Effector memory CD4-positive, alpha-beta T cell (primary cell): Measurements from ENCODE around the gene SORL1-AS1.

Experiments
- DNase-seq, 3 donors: peaks; one replicate each; pipeline ENCODE4 v3.0.0-alpha.2; 2020
- H3K27ac ChIP-seq: 2 replicates; pipeline ENCODE4 v1.7.0; 2013; ENCODE audit warnings: mild to moderate bottlenecking, low read length, moderate library complexity; ENCODE audit not compliant: insufficient read depth, poor library complexity, severe bottlenecking
- H3K27me3 ChIP-seq: replicated peaks from 2 replicates; pipeline ENCODE4 v1.7.0; 2013; ENCODE audit warnings: mild to moderate bottlenecking, low read length; ENCODE audit not compliant: insufficient read depth, control insufficient read depth, poor library complexity, severe bottlenecking
- H3K36me3 ChIP-seq: 2 replicates; pipeline ENCODE4 v1.7.0; 2013; ENCODE audit warnings: mild to moderate bottlenecking, low read length, moderate library complexity; ENCODE audit not compliant: control insufficient read depth, insufficient read depth
- H3K4me1 ChIP-seq: 2 replicates; pipeline ENCODE4 v1.7.0; 2013; ENCODE audit warnings: low read length, mild to moderate bottlenecking; ENCODE audit not compliant: control insufficient read depth, insufficient read depth, poor library complexity, severe bottlenecking
- H3K4me3 ChIP-seq: 2 replicates; pipeline ENCODE4 v1.7.0; 2013; ENCODE audit warnings: low read length, low read depth, mild to moderate bottlenecking; ENCODE audit not compliant: insufficient read depth, poor library complexity, severe bottlenecking
- H3K9me3 ChIP-seq: 2 replicates; pipeline ENCODE4 v1.7.0; 2013; ENCODE audit warnings: mild to moderate bottlenecking, low read length, moderate library complexity; ENCODE audit not compliant: control insufficient read depth

The SORL1-AS1 gene

DNA sequence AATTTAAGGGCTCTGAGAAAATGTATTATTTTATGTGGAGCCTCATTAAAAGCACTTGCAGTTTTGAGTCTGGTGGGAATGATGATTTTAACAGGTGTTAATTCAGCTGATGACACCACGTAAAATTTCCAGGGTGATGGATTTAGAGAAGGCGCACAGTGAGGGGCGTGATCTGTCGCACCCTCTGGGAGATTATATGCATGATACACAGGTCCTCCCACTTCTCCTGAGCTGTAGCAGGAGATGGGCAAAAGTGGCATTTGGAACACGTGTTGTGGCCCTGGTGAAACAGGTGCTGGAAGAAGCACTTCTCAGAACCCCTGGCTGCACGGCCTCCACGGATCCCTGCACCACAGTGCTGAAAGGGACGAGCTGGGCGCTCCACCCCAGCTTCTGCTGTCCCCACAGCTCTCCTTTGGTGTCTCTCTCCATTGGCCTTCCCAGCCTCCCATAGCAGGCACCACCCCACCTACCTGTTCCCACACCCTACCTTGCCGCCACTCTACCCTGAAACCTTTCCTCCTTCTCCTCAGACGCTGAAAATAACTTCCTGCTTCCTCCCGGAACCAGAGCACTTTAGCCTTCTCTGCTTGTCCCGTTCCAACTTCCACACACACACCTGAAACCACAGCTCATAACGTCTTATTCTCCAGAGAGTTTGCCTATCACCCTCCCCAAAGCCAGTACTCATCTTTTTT lies 7.5 kb downstream of the SORL1-AS1 start:
- Histone ChIP-seq H3K27ac (no peak overlapping the region), H3K27me3 (no peaks in the 10 kb centered on the region)

DNA sequence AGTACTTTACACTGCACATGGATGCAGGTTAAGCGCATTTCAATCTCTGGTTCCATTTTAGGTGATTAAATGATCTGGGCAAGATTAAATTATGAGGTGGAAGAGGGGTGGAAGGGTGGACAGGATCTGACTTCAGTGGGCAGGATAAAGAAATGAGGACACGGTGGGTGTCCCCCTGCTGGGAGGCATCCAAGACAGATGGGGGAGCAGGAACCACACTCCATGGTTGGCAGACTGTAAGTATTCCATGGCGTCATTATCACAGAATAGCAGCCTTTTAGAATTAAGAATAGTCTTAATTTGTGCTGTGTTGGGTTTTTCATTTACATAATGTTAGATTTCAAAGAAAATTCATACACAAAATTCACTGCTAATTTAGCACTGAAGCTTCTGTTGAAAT lies 8.2 kb downstream of the SORL1-AS1 start:
- Histone ChIP-seq H3K4me3 (no peak overlapping the region), H3K36me3 (peaks cover 8% of the 10 kb centered on the region), H3K27ac (no peak overlapping the region), H3K4me1 (peaks cover 16% of the 10 kb centered on the region), H3K27me3 (no peaks in the 10 kb centered on the region), H3K9me3 (no peaks in the 10 kb centered on the region)
- no peak for DNase-seq

More for the DNA sequence above, 7.5 kb downstream of the SORL1-AS1 start:
- no peak for DNase-seq
- Histone ChIP-seq H3K4me3 (no peak overlapping the region), H3K4me1 (peaks cover 21% of the 10 kb centered on the region), H3K9me3 (no peaks in the 10 kb centered on the region), H3K36me3 (peaks cover 8% of the 10 kb centered on the region)

DNA sequence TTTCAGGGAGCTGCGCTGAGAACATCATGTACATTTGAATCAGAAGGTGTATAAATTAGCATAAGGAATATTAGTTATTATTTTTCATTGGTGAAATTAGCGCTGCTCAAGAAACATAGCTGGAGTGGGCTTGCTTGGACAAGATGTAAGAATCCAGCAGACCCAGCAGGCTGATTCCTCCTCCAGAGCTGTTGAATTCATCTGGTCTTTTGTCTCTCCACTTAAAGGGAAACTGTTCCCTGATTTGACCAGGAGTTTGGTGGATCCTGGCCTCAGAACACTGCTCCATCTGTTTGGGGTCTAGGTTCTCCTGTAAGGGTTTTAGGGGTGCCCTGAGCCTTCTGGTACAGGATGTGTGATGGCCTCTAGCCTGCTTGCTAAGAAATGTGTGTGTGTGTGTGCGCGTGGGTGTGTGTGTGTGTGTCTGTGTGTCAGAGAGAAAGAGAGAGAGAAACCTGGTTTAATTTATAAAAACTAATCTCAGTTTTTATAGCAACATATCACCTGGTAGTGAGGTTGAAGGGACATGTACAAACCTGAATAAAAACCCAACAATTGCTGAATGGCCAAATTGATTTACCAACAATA lies 9.0 kb downstream of the SORL1-AS1 start:
- H3K36me3 ChIP-seq: peaks cover 8% of the 10 kb centered on the region
- H3K4me1 ChIP-seq: peaks cover 14% of the 10 kb centered on the region
- no peak overlapping the region for H3K27ac ChIP-seq
- no peaks in the 10 kb centered on the region for H3K27me3 ChIP-seq
- H3K4me3 ChIP-seq: no peak overlapping the region
- no peaks in the 10 kb centered on the region for H3K9me3 ChIP-seq
- DNase-seq: no peak

DNA sequence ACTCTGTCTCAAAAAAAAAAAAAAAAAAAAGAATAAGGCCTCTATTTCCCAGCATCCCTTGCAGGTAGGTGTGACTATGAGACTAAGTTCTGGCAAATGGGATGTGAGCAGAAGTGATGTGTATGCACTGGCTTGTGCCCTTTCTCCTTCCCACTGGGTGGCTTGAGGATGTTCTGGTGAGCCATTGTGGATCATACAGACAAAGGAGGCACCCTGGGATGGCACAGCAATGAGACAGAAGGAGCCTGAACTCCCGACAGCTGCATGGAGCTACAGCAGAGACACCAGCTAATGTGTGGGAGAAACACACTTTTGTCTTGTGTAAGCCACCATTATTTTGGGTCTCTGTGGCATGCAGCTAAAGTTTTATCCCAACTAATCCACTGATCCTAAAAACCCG lies 11.2 kb downstream of the SORL1-AS1 start:
- Histone ChIP-seq H3K27ac (no peak overlapping the region), H3K9me3 (no peaks in the 10 kb centered on the region), H3K4me1 (peaks cover 8% of the 10 kb centered on the region), H3K4me3 (no peak overlapping the region), H3K36me3 (peaks cover 8% of the 10 kb centered on the region), H3K27me3 (no peaks in the 10 kb centered on the region)
- no peak for DNase-seq

DNA sequence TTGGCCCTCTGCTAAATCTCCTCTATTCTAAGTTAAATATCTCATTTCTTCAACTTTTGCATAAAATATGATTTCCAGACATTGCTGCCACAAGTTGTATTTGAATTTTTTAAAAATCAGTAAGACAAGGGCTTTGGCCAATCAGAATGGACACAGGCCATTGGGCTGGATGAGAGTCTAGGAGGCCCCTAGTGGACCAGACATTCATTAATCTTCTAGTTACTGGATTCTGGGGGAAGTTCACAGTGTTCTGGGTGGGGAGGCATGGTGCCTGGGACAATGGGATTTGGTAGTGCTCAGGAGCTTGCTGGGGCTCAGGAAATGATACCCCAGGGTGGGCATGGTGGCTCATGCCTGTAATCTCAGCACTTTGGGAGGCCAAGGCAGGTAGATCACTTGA lies 13.0 kb downstream of the SORL1-AS1 start:
- Histone ChIP-seq H3K36me3 (peaks cover 7% of the 10 kb centered on the region), H3K27me3 (no peaks in the 10 kb centered on the region), H3K4me1 (peaks cover 3% of the 10 kb centered on the region), H3K9me3 (no peaks in the 10 kb centered on the region), H3K27ac (no peak overlapping the region), H3K4me3 (no peak overlapping the region)
- no peak for DNase-seq

DNA sequence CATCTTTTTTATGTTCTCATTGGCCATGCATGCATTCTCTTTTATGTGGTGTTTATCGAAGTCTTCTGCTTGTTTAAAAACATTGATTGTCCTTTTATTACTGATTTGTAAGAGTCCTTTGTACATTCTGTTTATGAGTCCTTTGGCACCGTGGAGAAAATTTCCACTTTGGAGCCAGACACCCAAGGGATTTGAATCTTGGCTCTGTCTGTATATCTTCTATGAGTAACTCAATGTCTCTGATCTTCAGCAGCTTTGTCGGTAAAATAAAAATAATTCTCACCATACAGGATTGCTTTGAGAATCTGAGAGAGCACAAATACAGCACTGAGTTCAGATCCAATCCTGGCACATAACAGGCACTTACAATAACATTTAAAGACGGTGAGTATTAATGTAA lies 13.4 kb downstream of the SORL1-AS1 start:
- H3K27ac ChIP-seq: no peak overlapping the region
- H3K4me3 ChIP-seq: no peak overlapping the region
- no peaks in the 10 kb centered on the region for H3K27me3 ChIP-seq
- peaks cover 3% of the 10 kb centered on the region for H3K36me3 ChIP-seq
- no peaks in the 10 kb centered on the region for H3K9me3 ChIP-seq
- no peaks in the 10 kb centered on the region for H3K4me1 ChIP-seq
- DNase-seq: no peak

DNA sequence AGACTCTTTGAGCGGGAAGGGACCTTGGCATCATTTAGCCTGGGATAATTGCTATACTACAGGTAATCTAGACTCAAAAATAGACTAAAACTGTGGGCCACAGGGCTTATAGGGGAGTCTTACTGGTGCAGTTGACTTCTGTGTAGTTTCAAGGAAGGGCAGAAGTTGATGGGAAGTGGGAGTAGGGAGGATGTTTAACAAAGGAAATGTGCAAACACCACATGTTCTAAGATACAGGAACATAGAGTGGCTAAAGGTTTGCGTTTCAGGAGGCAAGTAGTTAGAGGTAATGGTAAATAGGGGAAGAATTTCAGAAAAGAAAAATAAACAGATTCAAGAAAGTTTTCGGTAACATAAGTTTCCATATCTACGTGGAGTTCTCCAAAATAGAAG lies 15.1 kb downstream of the SORL1-AS1 start:
- Histone ChIP-seq H3K36me3 (no peaks in the 10 kb centered on the region), H3K4me3 (no peak overlapping the region), H3K4me1 (no peaks in the 10 kb centered on the region), H3K27me3 (no peaks in the 10 kb centered on the region), H3K27ac (no peak overlapping the region), H3K9me3 (no peaks in the 10 kb centered on the region)
- DNase-seq: no peak

DNA sequence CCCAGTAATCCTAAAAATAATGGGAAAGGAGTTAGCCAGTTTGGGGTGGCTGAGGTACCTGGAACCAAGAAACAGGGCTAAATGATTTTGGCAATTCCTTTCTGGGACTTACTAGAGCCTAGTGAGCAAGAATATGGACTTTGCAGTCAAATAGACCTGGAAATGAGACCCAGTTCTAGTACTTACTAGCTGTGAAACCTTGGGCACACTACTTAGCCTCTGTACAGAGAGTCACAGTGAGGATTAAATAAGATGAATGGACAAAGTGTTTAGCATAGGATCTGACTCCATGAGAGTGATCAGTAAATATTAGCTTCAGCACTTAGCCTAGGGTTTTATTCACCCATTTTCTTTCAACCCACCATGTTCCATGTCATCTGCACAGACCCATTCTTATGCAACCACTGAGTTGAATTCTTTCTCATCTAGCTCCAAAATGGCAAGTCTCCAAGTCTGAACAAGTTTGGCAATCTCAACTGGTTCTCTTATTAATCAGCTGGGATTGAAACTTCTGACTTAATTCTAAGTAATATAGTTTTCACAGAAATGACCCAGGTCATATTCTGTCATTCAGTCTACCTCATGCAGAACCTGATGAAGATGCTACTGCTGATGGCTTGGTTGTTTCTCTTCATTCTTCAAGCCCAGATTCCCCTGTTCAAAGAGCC lies 15.6 kb downstream of the SORL1-AS1 start:
- no peak for DNase-seq
- Histone ChIP-seq H3K36me3 (no peaks in the 10 kb centered on the region), H3K4me1 (no peaks in the 10 kb centered on the region), H3K4me3 (no peak overlapping the region), H3K27me3 (no peaks in the 10 kb centered on the region), H3K27ac (no peak overlapping the region), H3K9me3 (no peaks in the 10 kb centered on the region)

DNA sequence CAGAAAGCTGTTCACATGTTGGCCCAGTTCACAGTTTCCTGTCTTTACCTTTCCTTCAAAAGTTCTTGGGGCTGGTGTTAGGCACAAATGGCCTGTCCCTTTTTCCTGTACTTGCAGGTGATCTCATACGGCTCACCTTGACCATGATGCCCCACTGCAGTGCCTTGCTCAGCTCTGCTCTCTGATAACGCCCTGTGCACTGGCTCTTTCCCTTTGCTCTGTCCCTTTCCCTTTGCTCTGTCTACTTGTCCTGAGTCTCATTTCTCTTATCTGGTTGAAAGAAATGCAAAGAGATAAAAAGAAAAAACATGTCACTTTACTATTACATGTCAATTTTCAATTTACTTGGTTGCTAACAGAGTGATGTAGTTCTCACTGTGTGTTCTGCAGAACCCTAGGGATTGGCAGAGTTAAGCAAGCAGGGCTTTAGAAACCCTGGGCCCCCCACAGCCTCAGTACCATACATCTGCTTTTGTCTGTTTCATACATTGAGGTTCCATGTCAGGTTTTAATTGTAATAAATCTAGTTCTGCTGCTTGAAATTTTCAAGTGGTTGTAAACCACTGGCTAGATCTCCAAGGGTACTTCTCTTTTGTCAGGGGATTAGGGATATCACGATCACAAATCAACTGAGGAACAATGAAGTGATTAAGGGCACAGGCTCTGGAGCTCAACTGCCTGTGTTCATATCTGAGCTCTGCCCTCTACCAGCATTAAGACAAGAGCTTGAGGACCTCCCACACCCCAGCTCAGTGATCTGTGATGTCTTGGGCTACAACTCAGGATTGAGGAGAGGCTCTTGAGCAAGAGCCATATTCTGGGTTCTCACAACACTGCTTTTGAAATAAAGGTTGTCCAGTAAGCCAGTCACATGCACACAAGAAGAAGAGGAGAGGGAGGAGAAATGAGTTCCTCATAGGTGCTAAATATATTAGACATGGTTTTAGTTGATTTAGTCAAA lies 16.9 kb downstream of the SORL1-AS1 start:
- Histone ChIP-seq H3K27ac (no peak overlapping the region), H3K36me3 (no peaks in the 10 kb centered on the region), H3K27me3 (no peaks in the 10 kb centered on the region), H3K4me1 (peaks cover 3% of the 10 kb centered on the region), H3K9me3 (no peaks in the 10 kb centered on the region), H3K4me3 (no peak overlapping the region)
- DNase-seq: no peak
